ENCODE data around the gene PLCB1. TPM values are rescaled to one million over a fixed set of nuclear protein-coding genes. Genes with fewer than 3 reads are reported as not detected.
A peak's percentile ranks its signal among the peaks of the same experiment; 100 is the strongest.

Gene PLCB1
- total and polyA plus RNA-seq, 2 experiments from 2014 or later = 14.9 to 20.7 TPM

GRCh38 chr20:8749986-8750385 lies 617.9 kb downstream of the PLCB1 start (continued):
- TF ChIP-seq ZNF462 (CRISPR knock-in tag; IDR thresholded peaks at IDR 0.05) = no peak
- TF ChIP-seq ETS1 (IDR thresholded peaks at IDR 0.05) = no peak
- no peak for TF ChIP-seq STAT1 (IDR thresholded peaks at IDR 0.05; ENCODE audit: unreplicated experiment)

- H3K4me1 ChIP-seq (ENCODE audit: insufficient read depth) = no peaks in the 10 kb centered on the region
- no peaks in the 10 kb centered on the region for H3K27me3 ChIP-seq (ENCODE audit: insufficient read depth)
- no peak overlapping the region for H3K27ac ChIP-seq (ENCODE audit: low read depth)
- H4K20me1 ChIP-seq (replicated peaks; ENCODE audit: insufficient read depth) = no peaks in the 10 kb centered on the region
- Mint-ChIP-seq H3K4me3 (no peak overlapping the region), H3K27me3 (ENCODE audit: insufficient read depth, low read depth, poor library complexity) (peaks cover 2% of the 10 kb centered on the region), H3K4me1 (no peaks in the 10 kb centered on the region), H3K36me3 (ENCODE audit: low read depth) (no peaks in the 10 kb centered on the region), H3K27ac (0 out of 2 replicates have a peak overlapping the region, but pooled peaks have one; percentile 38), H3K9me3 (no peaks in the 10 kb centered on the region)
- no peaks in the 10 kb centered on the region for H3F3A ChIP-seq (replicated peaks; ENCODE audit: low read depth)
- H3K36me3 ChIP-seq (ENCODE audit: insufficient read depth) = no peaks in the 10 kb centered on the region
- H3K4me3 ChIP-seq = no peak overlapping the region
- no peaks in the 10 kb centered on the region for H3K9me2 ChIP-seq (ENCODE audit: insufficient read depth)
- no peak for TF ChIP-seq NANOG (IDR thresholded peaks at IDR 0.05; ENCODE audit: borderline replicate concordance)
- TF ChIP-seq STAT1 (IDR thresholded peaks at IDR 0.05; ENCODE audit: unreplicated experiment) = no peak
- H3K4me2 ChIP-seq = no peak overlapping the region
- no peak overlapping the region for H2AFZ ChIP-seq
- H3K79me2 ChIP-seq (replicated peaks; ENCODE audit: insufficient read depth) = no peaks in the 10 kb centered on the region
- no peak for ATAC-seq
- no peak for DNase-seq (ENCODE audit: low spot score)
Measured at GRCh38 chr20:8755340-8756118, 623.5 kb downstream of the PLCB1 start.
